IMR-90 (cell line): Measurements from ENCODE around the gene OR12D3.

Experiments used
- CTCF ChIP-seq: conservative IDR thresholded peaks from 2 replicates; pipeline ENCODE4 v1.5.1; 2012; ENCODE audit warnings: mild to moderate bottlenecking, low read depth, low read length, improper control_type of control experiment
- POLR2A ChIP-seq: IDR thresholded peaks from 2 replicates; pipeline ENCODE4 v1.6.1; 2012; ENCODE audit warnings: mild to moderate bottlenecking, low read depth, low read length
- RFX5 ChIP-seq: IDR thresholded peaks from 2 replicates; pipeline ENCODE4 v1.8.0; 2012; ENCODE audit warnings: low read depth, mild to moderate bottlenecking, low read length, moderate library complexity

DNA sequence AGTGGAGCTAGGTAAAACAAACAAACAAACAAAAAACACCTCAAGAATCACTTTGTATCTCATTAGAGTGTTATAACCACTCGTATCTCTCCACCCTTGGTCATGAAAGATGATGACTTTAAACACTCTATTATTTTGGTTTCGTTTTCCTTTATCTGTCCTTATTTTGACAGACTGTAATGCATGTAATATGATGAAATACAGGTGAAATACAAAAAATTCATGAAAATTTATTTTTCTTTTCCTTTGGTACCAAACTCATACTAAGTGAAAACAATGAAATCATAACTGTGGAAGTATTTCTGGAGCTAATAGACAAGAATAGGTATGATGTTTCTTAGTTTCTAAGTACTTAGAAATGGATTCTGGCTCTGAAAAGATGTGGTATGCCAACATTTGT, 24.4 kb upstream of the OR12D3 start:
- no peak for TF ChIP-seq CTCF
- TF ChIP-seq POLR2A: no peak
- no peak for TF ChIP-seq RFX5
